Measurements from ENCODE around the gene STX2.

STX2 gene

GRCh38 chr12:130831876-130832405, 7.1 kb downstream of the STX2 start:
- no peak for TF ChIP-seq ZNF70 (CRISPR knock-in tag; IDR thresholded peaks at IDR 0.05)
- TF ChIP-seq ZNF8 (CRISPR knock-in tag; IDR thresholded peaks at IDR 0.05) = no peak
- no peak for TF ChIP-seq ZC3H10 (CRISPR knock-in tag; IDR thresholded peaks at IDR 0.05)
- no peak for TF ChIP-seq ZFP30 (CRISPR knock-in tag; IDR thresholded peaks at IDR 0.05)
- no peak for TF ChIP-seq ARNTL (CRISPR knock-in tag; IDR thresholded peaks at IDR 0.05; ENCODE audit: borderline replicate concordance, low read depth)
- no peak for TF ChIP-seq TOX (CRISPR knock-in tag; IDR thresholded peaks at IDR 0.05; ENCODE audit: borderline replicate concordance)
- TF ChIP-seq CSDC2 (CRISPR knock-in tag; IDR thresholded peaks at IDR 0.05) = no peak
- no peak for TF ChIP-seq ISL1 (CRISPR knock-in tag; IDR thresholded peaks at IDR 0.05)
- no peak for TF ChIP-seq ESRRG (CRISPR knock-in tag; IDR thresholded peaks at IDR 0.05)
- no peak for TF ChIP-seq POU6F1 (CRISPR knock-in tag; IDR thresholded peaks at IDR 0.05; ENCODE audit: borderline replicate concordance, low read depth)
- TF ChIP-seq CREB5 (CRISPR knock-in tag; IDR thresholded peaks at IDR 0.05; ENCODE audit: low read depth) = no peak
- TF ChIP-seq CSRNP3 (CRISPR knock-in tag; IDR thresholded peaks at IDR 0.05) = no peak
- no peak for TF ChIP-seq ZNF565 (CRISPR knock-in tag; conservative IDR thresholded peaks at IDR 0.05; ENCODE audit: low read depth)
- no peak for TF ChIP-seq TSHZ2 (CRISPR knock-in tag; IDR thresholded peaks at IDR 0.05)
- no peak for TF ChIP-seq OSR1 (CRISPR knock-in tag; IDR thresholded peaks at IDR 0.05)
- ATAC-seq = no peak

GRCh38 chr12:130831246-130831645, 7.8 kb downstream of the STX2 start:
- ATAC-seq = no peak
- TF ChIP-seq ARNTL (CRISPR knock-in tag; IDR thresholded peaks at IDR 0.05; ENCODE audit: borderline replicate concordance, low read depth) (no peak), RARB (CRISPR knock-in tag; IDR thresholded peaks at IDR 0.05) (no peak), SNAI2 (CRISPR knock-in tag; IDR thresholded peaks at IDR 0.05) (no peak), ISL1 (CRISPR knock-in tag; IDR thresholded peaks at IDR 0.05) (no peak), TCF4 (CRISPR knock-in tag; IDR thresholded peaks at IDR 0.05; ENCODE audit: borderline replicate concordance) (no peak), TSHZ2 (CRISPR knock-in tag; IDR thresholded peaks at IDR 0.05) (no peak), PATZ1 (CRISPR knock-in tag; IDR thresholded peaks at IDR 0.05; ENCODE audit: borderline replicate concordance) (no peak), POU6F1 (CRISPR knock-in tag; IDR thresholded peaks at IDR 0.05; ENCODE audit: borderline replicate concordance, low read depth) (no peak), ESRRG (CRISPR knock-in tag; IDR thresholded peaks at IDR 0.05) (no peak), ZFP30 (CRISPR knock-in tag; IDR thresholded peaks at IDR 0.05) (no peak), ZNF8 (CRISPR knock-in tag; IDR thresholded peaks at IDR 0.05) (no peak), PPARA (CRISPR knock-in tag; IDR thresholded peaks at IDR 0.05; ENCODE audit: borderline replicate concordance) (no peak)

Data from SK-N-SH treated with all-trans-retinoic acid at 6 μM for 48 hours (cell line).